ENCODE results near the gene AMER2. TPM values are rescaled to one million over a fixed set of nuclear protein-coding genes. Genes with fewer than 3 reads are reported as not detected.

Gene AMER2
- total and polyA plus RNA-seq, 11 donors: not detected

DNA sequence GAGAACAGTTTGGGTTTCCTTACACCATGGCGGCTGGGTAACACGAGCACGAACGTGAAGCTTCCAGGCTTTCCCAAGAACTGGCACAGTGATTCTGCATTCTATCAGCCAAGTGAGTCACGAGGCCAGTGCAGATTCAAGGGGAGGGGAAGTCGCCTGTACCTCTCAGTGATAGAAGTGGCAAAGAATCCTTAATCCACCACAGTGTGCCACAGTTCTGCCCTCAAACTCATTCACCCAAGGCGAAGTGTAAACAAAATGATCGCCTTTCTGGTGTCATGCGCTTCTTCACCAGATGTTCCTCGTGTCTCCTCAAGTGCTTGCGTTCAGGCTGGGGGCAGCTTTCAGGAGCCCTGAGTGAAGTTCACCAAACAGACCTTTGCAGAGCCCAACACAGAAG is 24.9 kb upstream of the AMER2 start:
- WGBS, 4 donors: 81 to 90% (median 86%) methylated on average over 11 of the region's 11 CpGs
- Histone ChIP-seq H3K9me3 (peaks cover 0 to 3% (median 0%) of the 10 kb centered on the region in 12 donors), H3K36me3 (no peaks in the 10 kb centered on the region), H3K27me3 (peaks cover 0 to 29% (median 0%) of the 10 kb centered on the region in 9 donors), H3K27ac (no peak overlapping the region), H3K4me3 (no peak overlapping the region), H3K4me1 (no peaks in the 10 kb centered on the region)
- intact Hi-C loops (cut with DNase I): no loop called here
- TF ChIP-seq, protein P1, sequence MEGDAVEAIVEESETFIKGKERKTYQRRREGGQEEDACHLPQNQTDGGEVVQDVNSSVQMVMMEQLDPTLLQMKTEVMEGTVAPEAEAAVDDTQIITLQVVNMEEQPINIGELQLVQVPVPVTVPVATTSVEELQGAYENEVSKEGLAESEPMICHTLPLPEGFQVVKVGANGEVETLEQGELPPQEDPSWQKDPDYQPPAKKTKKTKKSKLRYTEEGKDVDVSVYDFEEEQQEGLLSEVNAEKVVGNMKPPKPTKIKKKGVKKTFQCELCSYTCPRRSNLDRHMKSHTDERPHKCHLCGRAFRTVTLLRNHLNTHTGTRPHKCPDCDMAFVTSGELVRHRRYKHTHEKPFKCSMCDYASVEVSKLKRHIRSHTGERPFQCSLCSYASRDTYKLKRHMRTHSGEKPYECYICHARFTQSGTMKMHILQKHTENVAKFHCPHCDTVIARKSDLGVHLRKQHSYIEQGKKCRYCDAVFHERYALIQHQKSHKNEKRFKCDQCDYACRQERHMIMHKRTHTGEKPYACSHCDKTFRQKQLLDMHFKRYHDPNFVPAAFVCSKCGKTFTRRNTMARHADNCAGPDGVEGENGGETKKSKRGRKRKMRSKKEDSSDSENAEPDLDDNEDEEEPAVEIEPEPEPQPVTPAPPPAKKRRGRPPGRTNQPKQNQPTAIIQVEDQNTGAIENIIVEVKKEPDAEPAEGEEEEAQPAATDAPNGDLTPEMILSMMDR (IDR thresholded peaks at IDR 0.05): no peak
- TF ChIP-seq POLR2A (IDR thresholded peaks at IDR 0.05): no peak
- ATAC-seq: no peak
- DNase-seq: no peak

DNA sequence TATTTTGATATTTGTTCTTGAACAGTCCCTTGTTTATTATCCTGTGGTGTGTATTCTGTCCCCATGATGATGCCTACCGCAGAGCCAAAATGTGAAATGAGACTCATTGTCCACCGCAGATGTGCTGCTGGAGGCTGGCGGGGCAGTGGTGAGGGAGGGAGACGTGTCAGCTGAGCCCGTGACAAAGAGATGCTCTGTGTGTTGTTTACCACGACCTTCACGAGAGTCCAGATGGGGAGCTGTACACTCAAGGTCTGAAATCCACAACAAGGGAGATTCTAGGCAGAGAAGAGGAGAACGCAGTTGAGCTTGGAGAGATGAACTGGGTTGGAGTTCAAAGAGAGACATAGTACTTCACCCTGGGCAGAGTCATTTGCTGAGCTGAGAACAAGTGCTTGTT is 20.8 kb upstream of the AMER2 start:
- H3K4me1 ChIP-seq: no peaks in the 10 kb centered on the region
- ATAC-seq (no peak), DNase-seq (no peak)
- 71 to 81% (median 73%) methylated on average over 8 of the region's 8 CpGs for WGBS, 4 donors
- H3K4me3 ChIP-seq: no peak overlapping the region
- H3K9me3 ChIP-seq: peaks cover 0 to 3% (median 0%) of the 10 kb centered on the region in 12 donors
- TF ChIP-seq POLR2A (IDR thresholded peaks at IDR 0.05): no peak
- TF ChIP-seq, protein P1 (IDR thresholded peaks at IDR 0.05): no peak
- H3K36me3 ChIP-seq: no peaks in the 10 kb centered on the region
- intact Hi-C loops (cut with DNase I): no loop called here
- peaks cover 0 to 49% (median 6%) of the 10 kb centered on the region in 9 donors for H3K27me3 ChIP-seq
- no peak overlapping the region for H3K27ac ChIP-seq

DNA sequence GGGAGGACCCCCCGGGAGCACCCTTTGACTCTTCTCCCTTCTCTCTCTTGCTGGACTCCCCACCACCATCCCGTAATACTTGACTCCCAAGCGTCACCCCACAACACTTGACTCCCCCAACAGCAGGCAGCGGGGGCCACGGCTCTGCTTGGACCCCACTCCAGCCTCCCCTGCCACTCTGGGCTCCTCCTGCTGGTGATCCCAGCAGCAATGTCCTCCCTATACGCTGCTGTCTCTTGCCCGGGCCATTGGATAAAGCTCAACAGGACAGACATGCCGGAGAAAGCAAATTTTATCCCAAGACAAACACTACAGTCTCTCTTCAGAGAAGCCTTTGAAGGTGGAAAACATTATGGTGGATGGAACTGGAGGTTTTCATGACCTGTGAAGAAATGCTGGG is 20.4 kb upstream of the AMER2 start:
- no peak for DNase-seq
- intact Hi-C loops (cut with DNase I): no loop called here
- Histone ChIP-seq H3K9me3 (peaks cover 0 to 3% (median 0%) of the 10 kb centered on the region in 12 donors), H3K4me1 (no peaks in the 10 kb centered on the region), H3K27ac (no peak overlapping the region), H3K36me3 (no peaks in the 10 kb centered on the region), H3K4me3 (no peak overlapping the region), H3K27me3 (peaks cover 0 to 53% (median 6%) of the 10 kb centered on the region in 9 donors)
- WGBS, 4 donors: 81 to 86% (median 83%) methylated on average over 8 of the region's 8 CpGs
- no peak for ATAC-seq
- TF ChIP-seq, protein P1 (IDR thresholded peaks at IDR 0.05): no peak
- TF ChIP-seq POLR2A (IDR thresholded peaks at IDR 0.05): no peak

- intact Hi-C loops (cut with DNase I): no loop called here
- peaks cover 0 to 3% (median 0%) of the 10 kb centered on the region in 12 donors for H3K9me3 ChIP-seq
- no peaks in the 10 kb centered on the region for H3K36me3 ChIP-seq
- no peak overlapping the region for H3K27ac ChIP-seq
- ATAC-seq: no peak
- no peak for DNase-seq
- H3K4me1 ChIP-seq: no peaks in the 10 kb centered on the region
- no peak overlapping the region for H3K4me3 ChIP-seq
- TF ChIP-seq, protein P1 (IDR thresholded peaks at IDR 0.05): no peak
- TF ChIP-seq POLR2A (IDR thresholded peaks at IDR 0.05): no peak
- 75 to 85% (median 81%) methylated on average over 2 of the region's 2 CpGs for WGBS, 4 donors
- peaks cover 0 to 55% (median 6%) of the 10 kb centered on the region in 9 donors for H3K27me3 ChIP-seq
Observed at GRCh38 chr13:25192052-25192451, 20.0 kb upstream of the AMER2 start.

All from heart left ventricle (tissue), 16 donors.